SW 1271 (cell line): ENCODE data around the gene MGST2.
A peak's percentile ranks its signal among the peaks of the same experiment; 100 is the strongest.
"Not testable (repeated sequence)": the region's sequence is repeated elsewhere in the genome, so short reads cannot be mapped to it uniquely, and the experiment has no call there.

Experiments
- DNase-seq, 2 experiments: peaks; one replicate each; lab custom pipeline; 2025; lab: John Stamatoyannopoulos, UW

MGST2 gene

GRCh38 chr4:139665690-139666529 lies at the start of gene MGST2:
Gene MGST2, plus strand, starts transcription at chr4:139665819. Its CDS starts 201 bp downstream, at chr4:139666020.
- peak in 1 of 2 experiments; percentile 37 for DNase-seq

- DNase-seq = peak in 1 of 2 experiments; percentile 3
Measured at GRCh38 chr4:139617702-139618490, 47.7 kb upstream of the MGST2 start.

GRCh38 chr4:139619644-139620043 lies 46.0 kb upstream of the MGST2 start:
- peak in 1 of 2 experiments; percentile 29 for DNase-seq

- DNase-seq = no peak
Measured at GRCh38 chr4:139622901-139623381, 42.7 kb upstream of the MGST2 start.

- no peak for DNase-seq
Measured at GRCh38 chr4:139624441-139625092, 41.1 kb upstream of the MGST2 start.

- DNase-seq = no peak
Measured at GRCh38 chr4:139625093-139625455, 40.5 kb upstream of the MGST2 start.

- no peak for DNase-seq
Measured at GRCh38 chr4:139625482-139625881, 40.1 kb upstream of the MGST2 start.

GRCh38 chr4:139628184-139629012 lies 37.2 kb upstream of the MGST2 start:
- DNase-seq = no peak

GRCh38 chr4:139629436-139630125 lies 36.0 kb upstream of the MGST2 start:
- no peak for DNase-seq

- DNase-seq = no peak
Measured at GRCh38 chr4:139630126-139630495, 35.5 kb upstream of the MGST2 start.

- no peak for DNase-seq
Measured at GRCh38 chr4:139630991-139631390, 34.6 kb upstream of the MGST2 start.

- no peak for DNase-seq
Measured at GRCh38 chr4:139631791-139632190, 33.8 kb upstream of the MGST2 start.

- not testable (repeated sequence) for DNase-seq
Measured at GRCh38 chr4:139632739-139633138, 32.9 kb upstream of the MGST2 start.

- DNase-seq = no peak
Measured at GRCh38 chr4:139633195-139633594, 32.4 kb upstream of the MGST2 start.

- no peak for DNase-seq
Measured at GRCh38 chr4:139633661-139634060, 32.0 kb upstream of the MGST2 start.

GRCh38 chr4:139635966-139636365 lies 29.7 kb upstream of the MGST2 start:
- DNase-seq = no peak

GRCh38 chr4:139638306-139638705 lies 27.3 kb upstream of the MGST2 start:
- DNase-seq = not testable (repeated sequence)

GRCh38 chr4:139639654-139640053 lies 26.0 kb upstream of the MGST2 start:
- no peak for DNase-seq

GRCh38 chr4:139641218-139641617 lies 24.4 kb upstream of the MGST2 start:
- DNase-seq = no peak

- no peak for DNase-seq
Measured at GRCh38 chr4:139642364-139642763, 23.3 kb upstream of the MGST2 start.
